ENCODE measurements around the gene STX7. TPM values are rescaled to one million over a fixed set of nuclear protein-coding genes. Genes with fewer than 3 reads are reported as not detected.
"Not testable (repeated sequence)": the region's sequence is repeated elsewhere in the genome, so short reads cannot be mapped to it uniquely, and the experiment has no call there.

STX7 gene, protein sequence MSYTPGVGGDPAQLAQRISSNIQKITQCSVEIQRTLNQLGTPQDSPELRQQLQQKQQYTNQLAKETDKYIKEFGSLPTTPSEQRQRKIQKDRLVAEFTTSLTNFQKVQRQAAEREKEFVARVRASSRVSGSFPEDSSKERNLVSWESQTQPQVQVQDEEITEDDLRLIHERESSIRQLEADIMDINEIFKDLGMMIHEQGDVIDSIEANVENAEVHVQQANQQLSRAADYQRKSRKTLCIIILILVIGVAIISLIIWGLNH
- 30.0 and 34.5 TPM in 2 replicates for total RNA-seq
- long read RNA-seq, full-length matches to known transcripts = 77 of 93 reads
- long read RNA-seq, partial matches to known transcripts = 6 of 93 reads
- long read RNA-seq, other reads (novel, unspliced or antisense) = 10 of 93 reads

DNA sequence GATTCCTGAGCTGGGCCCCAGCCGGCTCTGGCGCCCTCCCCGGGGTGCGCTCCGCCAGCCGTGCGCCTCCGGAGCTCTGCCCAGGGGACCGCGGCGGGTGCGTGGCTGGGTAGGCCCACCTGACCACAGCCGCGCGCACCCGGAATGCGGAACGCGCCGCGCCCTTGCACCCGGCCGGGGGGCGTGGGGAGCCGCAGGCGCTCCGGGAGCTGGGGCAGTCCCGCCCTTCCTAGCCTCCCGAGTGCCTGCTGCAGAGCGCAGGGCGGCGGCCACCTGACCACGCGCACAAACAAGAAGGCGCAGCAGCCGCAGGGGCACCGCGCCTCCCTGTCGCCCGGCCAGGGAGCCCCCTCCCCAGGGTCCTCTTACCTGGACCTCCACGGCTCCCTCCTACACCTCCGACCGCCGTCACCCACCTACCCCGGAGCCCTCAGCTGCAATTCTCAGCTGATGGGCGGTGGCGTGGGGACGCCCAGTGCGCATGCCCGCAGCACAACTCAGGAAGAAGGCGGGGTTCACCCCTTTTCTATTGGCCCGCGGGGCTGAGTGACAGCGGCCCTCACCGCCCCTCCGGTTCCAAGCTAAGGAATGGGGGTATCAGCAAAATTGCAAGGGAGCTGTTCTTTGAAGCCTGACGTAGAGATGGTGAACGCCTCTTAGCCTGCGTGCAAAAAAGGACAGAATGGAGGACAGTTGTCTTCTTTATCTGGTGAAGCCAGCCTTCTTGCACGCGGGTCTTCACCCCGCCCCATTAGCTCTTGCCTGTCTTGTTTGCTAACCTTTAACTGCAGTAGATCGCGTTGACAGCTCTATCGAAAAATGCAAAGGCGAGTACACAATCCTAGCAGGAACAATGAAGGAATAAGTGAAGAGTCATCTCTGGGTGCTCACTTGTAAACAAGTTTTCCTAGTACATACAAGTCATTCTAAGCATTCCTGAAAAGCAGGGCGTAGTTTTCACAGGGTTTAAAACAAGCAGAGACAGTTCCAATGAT lies at the start of gene STX7:
TSS of gene STX7 (minus strand) at position 479 of the 995 bp plus-strand sequence. CDS start 9,586 bp downstream, outside the sequence.
- Mint-ChIP-seq H3K27me3 (ENCODE audit: low read depth) (peaks cover 30% of the 10 kb centered on the region), H3K36me3 (ENCODE audit: low read depth) (peaks cover 1% of the 10 kb centered on the region), H3K4me3 (peak within 1 kb of the TSS; percentile 99), H3K4me1 (peaks cover 28% of the 10 kb centered on the region), H3K9me3 (no peaks in the 10 kb centered on the region), H3K27ac (ENCODE audit: unreplicated experiment) (peak within 1 kb of the TSS; percentile 85)
- DNase-seq (ENCODE audit: low read depth, low spot score) = peak; percentile 83
- TF ChIP-seq, protein P1, sequence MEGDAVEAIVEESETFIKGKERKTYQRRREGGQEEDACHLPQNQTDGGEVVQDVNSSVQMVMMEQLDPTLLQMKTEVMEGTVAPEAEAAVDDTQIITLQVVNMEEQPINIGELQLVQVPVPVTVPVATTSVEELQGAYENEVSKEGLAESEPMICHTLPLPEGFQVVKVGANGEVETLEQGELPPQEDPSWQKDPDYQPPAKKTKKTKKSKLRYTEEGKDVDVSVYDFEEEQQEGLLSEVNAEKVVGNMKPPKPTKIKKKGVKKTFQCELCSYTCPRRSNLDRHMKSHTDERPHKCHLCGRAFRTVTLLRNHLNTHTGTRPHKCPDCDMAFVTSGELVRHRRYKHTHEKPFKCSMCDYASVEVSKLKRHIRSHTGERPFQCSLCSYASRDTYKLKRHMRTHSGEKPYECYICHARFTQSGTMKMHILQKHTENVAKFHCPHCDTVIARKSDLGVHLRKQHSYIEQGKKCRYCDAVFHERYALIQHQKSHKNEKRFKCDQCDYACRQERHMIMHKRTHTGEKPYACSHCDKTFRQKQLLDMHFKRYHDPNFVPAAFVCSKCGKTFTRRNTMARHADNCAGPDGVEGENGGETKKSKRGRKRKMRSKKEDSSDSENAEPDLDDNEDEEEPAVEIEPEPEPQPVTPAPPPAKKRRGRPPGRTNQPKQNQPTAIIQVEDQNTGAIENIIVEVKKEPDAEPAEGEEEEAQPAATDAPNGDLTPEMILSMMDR (conservative IDR thresholded peaks at IDR 0.05) = no peak

DNA sequence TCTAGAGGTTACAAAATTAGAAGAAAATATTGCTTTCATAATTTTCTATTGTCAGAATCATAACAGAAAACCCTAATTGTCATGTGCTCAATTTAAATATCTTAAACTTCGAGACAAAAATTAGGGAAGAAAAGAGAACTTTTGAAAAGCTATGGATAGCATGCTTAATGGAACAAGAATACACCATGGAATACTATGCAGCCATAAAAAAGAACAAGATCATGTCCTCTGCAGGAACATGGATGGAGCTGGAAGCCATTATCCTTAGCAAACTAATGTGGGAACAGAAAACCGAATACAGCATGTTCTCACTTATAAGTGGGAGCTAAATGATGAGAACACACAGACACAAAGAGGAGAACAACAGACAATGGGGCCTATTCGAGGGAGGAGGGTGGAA lies 47.2 kb upstream of the STX7 start:
- not testable (repeated sequence) for DNase-seq (ENCODE audit: low read depth, low spot score); H3K27ac Mint-ChIP-seq (ENCODE audit: unreplicated experiment); H3K4me3 Mint-ChIP-seq; H3K36me3 Mint-ChIP-seq (ENCODE audit: low read depth); H3K4me1 Mint-ChIP-seq; H3K9me3 Mint-ChIP-seq; H3K27me3 Mint-ChIP-seq (ENCODE audit: low read depth)

DNA sequence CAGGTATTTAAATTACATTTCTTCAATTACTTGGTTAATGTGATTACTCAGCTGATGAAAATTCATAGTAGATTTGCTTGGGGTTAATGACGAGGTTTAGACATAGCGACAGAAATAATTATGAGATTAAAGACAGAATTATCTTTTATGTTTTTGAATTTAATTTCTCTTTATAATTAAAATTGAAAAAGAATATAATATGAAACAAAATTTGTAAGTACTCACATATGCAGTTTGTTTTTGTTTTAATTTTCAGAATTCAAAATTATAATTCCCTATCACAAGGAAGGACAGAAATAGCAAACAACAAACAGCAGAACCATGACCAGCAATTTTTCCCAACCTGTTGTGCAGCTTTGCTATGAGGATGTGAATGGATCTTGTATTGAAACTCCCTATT lies 39.5 kb upstream of the STX7 start, which contains the start of gene TAAR8:
TSS of gene TAAR8 (plus strand) at position 301 of the 400 bp plus-strand sequence. CDS start at position 322, 21 bp downstream.
- no peak for DNase-seq (ENCODE audit: low read depth, low spot score)
- Mint-ChIP-seq H3K4me1 (no peaks in the 10 kb centered on the region), H3K36me3 (ENCODE audit: low read depth) (no peaks in the 10 kb centered on the region), H3K4me3 (no peak within 1 kb of the TSS), H3K27me3 (ENCODE audit: low read depth) (no peaks in the 10 kb centered on the region), H3K27ac (ENCODE audit: unreplicated experiment) (no peak within 1 kb of the TSS), H3K9me3 (no peaks in the 10 kb centered on the region)
- TF ChIP-seq, protein P1 (conservative IDR thresholded peaks at IDR 0.05) = no peak

DNA sequence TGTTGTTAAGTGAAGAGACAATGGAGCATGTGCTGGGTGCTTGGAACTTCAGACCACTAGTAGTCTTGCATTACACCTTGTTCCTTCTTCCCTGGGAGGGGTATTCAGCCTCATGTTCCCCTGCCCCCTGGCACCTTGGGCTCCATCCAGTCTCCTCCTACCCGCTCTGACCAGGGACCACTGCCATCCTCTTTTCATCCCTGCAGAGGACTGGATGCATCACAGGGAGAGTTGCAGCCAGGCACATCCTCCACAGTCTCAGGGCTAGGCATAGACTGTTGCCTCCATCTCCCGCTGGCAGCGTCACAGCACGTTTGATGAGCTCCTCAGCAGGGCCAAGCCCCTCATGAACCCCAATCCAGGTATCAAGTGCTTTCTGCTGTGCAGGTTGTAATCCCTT lies 38.3 kb upstream of the STX7 start:
- Mint-ChIP-seq H3K9me3 (no peaks in the 10 kb centered on the region), H3K27ac (ENCODE audit: unreplicated experiment) (no peak overlapping the region), H3K4me3 (no peak overlapping the region), H3K27me3 (ENCODE audit: low read depth) (no peaks in the 10 kb centered on the region), H3K36me3 (ENCODE audit: low read depth) (no peaks in the 10 kb centered on the region), H3K4me1 (no peaks in the 10 kb centered on the region)
- TF ChIP-seq, protein P1 (conservative IDR thresholded peaks at IDR 0.05) = no peak
- no peak for DNase-seq (ENCODE audit: low read depth, low spot score)

DNA sequence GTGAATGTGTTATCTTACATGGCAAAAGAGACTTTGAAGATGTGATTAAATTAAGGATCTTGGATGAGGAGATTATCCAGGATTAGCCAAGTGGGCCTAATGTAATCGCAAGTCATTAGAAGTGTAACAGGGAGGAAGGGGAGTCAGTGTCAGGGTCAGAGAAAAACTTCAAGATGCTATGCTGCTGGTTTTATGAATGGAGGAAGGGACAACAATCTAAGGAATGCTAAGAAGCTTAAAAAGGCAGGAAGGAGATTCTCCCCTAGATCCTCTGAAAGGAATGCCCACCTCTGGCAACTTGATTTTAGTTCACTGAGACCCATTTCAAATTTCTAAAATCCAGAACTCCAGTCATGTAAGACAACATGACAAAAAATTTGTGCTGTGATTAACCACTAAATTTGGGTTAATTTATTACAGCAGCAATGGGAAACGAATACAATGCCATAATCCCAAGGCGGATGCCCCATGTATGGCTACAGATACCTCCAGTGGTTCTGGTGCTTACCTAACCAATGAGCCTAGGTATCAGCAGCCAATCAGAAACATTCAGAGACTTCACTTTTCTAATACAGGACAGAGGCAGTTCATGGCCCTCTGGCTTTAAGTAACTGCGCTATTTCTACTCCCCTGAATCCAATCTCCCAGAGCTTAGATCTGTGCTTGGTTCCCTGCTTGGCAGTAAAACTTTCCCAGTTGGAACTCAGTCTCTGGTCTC lies 36.0 kb upstream of the STX7 start:
- no peaks in the 10 kb centered on the region for H3K36me3 Mint-ChIP-seq (ENCODE audit: low read depth)
- no peaks in the 10 kb centered on the region for H3K9me3 Mint-ChIP-seq
- no peaks in the 10 kb centered on the region for H3K27me3 Mint-ChIP-seq (ENCODE audit: low read depth)
- no peaks in the 10 kb centered on the region for H3K4me1 Mint-ChIP-seq
- H3K27ac Mint-ChIP-seq (ENCODE audit: unreplicated experiment) = no peak overlapping the region
- TF ChIP-seq, protein P1 (conservative IDR thresholded peaks at IDR 0.05) = no peak
- no peak for DNase-seq (ENCODE audit: low read depth, low spot score)
- H3K4me3 Mint-ChIP-seq = no peak overlapping the region
